Esophagus muscularis mucosa (tissue), 4 donors: ENCODE data around the gene CNTFR.

Experiments
- EP300 ChIP-seq: sonication (generic); formaldehyde crosslinking; IDR thresholded peaks from one replicate; pipeline ENCODE4 v1.6.1; 2017; ENCODE audit warnings: antibody characterized with exemption
- POLR2A ChIP-seq: fragments of 450-650 bp; IDR thresholded peaks from one replicate; pipeline ENCODE4 v1.6.1; 2017; ENCODE audit warnings: antibody characterized with exemption, moderate library complexity, mild to moderate bottlenecking, low read depth
- POLR2AphosphoS5 ChIP-seq, 2 donors: sonication (generic); formaldehyde crosslinking; IDR thresholded peaks; one replicate each; pipeline ENCODE4 v1.6.1; 2017; ENCODE audit warnings: antibody characterized with exemption in 2 of 2
- TF ChIP-seq, protein P1 (sequence below), 3 experiments: fragments of 200-600 bp in 2 of 3; fragments of 450-650 bp in 1 of 3; sonication (generic) in 2 of 3; IDR thresholded peaks; one replicate each; pipeline ENCODE4 v1.5.1; 2017 to 2019; ENCODE audit warnings: antibody characterized with exemption in 3 of 3, mild to moderate bottlenecking in 2 of 3, moderate library complexity in 1 of 3

DNA sequence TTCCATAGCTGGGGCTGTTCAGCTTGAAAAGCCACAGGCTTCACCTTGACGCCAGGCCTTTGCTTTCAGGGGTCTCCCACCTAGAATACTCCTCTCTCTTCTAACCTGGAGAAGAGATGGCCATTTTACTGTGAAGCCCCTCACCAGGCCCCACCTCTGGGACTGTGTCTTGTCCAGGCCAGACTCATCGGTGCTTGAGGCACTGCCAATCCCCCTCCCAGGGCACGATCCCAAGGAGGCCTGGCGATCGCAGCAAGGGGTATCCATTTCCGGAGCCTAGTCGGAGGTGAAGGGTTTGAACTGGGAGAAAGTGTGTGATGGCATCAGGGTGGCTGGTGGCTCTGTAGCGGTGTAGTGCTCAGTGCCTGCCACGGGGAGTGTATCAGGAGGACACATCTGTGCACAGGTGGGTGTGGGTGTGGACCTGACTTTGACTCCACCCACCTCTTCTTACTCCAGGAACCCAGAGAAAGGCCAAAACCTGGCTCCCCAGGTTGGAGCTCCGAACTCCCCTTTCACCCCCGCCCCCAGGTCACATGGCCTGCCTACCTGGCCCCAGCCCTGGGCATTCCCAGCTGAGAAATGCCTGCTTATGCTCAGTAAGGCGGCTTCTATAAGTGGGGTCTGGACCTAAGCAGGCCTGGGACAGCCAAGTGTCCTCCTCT is 39.4 kb downstream of the CNTFR start:
- TF ChIP-seq, protein P1, sequence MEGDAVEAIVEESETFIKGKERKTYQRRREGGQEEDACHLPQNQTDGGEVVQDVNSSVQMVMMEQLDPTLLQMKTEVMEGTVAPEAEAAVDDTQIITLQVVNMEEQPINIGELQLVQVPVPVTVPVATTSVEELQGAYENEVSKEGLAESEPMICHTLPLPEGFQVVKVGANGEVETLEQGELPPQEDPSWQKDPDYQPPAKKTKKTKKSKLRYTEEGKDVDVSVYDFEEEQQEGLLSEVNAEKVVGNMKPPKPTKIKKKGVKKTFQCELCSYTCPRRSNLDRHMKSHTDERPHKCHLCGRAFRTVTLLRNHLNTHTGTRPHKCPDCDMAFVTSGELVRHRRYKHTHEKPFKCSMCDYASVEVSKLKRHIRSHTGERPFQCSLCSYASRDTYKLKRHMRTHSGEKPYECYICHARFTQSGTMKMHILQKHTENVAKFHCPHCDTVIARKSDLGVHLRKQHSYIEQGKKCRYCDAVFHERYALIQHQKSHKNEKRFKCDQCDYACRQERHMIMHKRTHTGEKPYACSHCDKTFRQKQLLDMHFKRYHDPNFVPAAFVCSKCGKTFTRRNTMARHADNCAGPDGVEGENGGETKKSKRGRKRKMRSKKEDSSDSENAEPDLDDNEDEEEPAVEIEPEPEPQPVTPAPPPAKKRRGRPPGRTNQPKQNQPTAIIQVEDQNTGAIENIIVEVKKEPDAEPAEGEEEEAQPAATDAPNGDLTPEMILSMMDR (IDR thresholded peaks at IDR 0.05), result no peak
- no peak for TF ChIP-seq POLR2AphosphoS5 (IDR thresholded peaks at IDR 0.05)
- no peak for TF ChIP-seq POLR2A
- no peak for TF ChIP-seq EP300
